GM12878 (cell line): ENCODE results near the gene TTC38. TPM values are rescaled to one million over a fixed set of nuclear protein-coding genes. Genes with fewer than 3 reads are reported as not detected.
"Not testable (repeated sequence)": the region's sequence is repeated elsewhere in the genome, so short reads cannot be mapped to it uniquely, and the experiment has no call there.

Experiments used
- ATAC-seq: fragments of 200-7000 bp; cut with Tn5 transposase; 3 replicates; pipeline ENCODE4 v1.9.1; 2020; ENCODE audit warnings: mild to moderate bottlenecking, moderate library complexity
- BruUV-seq: library from RNA; stranded (reverse); fragments of 400-500 nt; replicated peaks from 2 replicates; lab custom pipeline; 2021; lab: Mats Ljungman, UMichigan
- CTCF ChIA-PET: fragments of 300-600 bp; sonication (Branson Sonifier 250); formaldehyde crosslinking; extraction: SDS; loops from one replicate; lab custom pipeline; 2021; ENCODE audit warnings: inconsistent platforms; lab: Yijun Ruan, JAX
- POLR2A ChIA-PET: fragments of 350-600 bp; formaldehyde crosslinking; extraction: SDS; loops from one replicate; lab custom pipeline; 2021; ENCODE audit warnings: inconsistent platforms; lab: Charles Lee
- RAD21 ChIA-PET: fragments of 300-600 bp; sonication (Branson Sonifier 250); formaldehyde crosslinking; loops from one replicate; lab custom pipeline; 2023; ENCODE audit warnings: antibody characterized with exemption; ENCODE audit not compliant: unreplicated experiment; lab: Charles Lee
- SMC1A ChIA-PET: fragments of 300-600 bp; sonication (Branson Sonifier 250); formaldehyde crosslinking; loops from one replicate; lab custom pipeline; 2023; ENCODE audit not compliant: unreplicated experiment, uncharacterized antibody; lab: Charles Lee
- DNase-seq: peaks from one replicate; pipeline ENCODE4 v3.0.0-alpha.2; 2011; ENCODE audit warnings: low read depth, low spot score
- FAIRE-seq: peaks from 3 replicates; lab custom pipeline; 2011; peaks lifted over from hg19 to GRCh38; lab: Jason Lieb, UNC
- H2AFZ ChIP-seq: 2 replicates; pipeline ENCODE4 v1.6.0; 2011; ENCODE audit warnings: low read depth, low read length, control low read depth; ENCODE audit not compliant: control insufficient read depth
- H3K27ac ChIP-seq: 2 replicates; pipeline ENCODE4 v1.5.1; 2011; ENCODE audit warnings: control low read depth; ENCODE audit not compliant: control insufficient read depth, insufficient read depth
- H3K27me3 ChIP-seq, 2 experiments: replicated peaks in 1 of 2; 2 replicates each; pipeline versions ENCODE4 v1.6.0 to v1.6.1; 2011; ENCODE audit warnings: low read length in 1 of 2; ENCODE audit not compliant: control insufficient read depth in 2 of 2, insufficient read depth in 2 of 2
- H3K36me3 ChIP-seq, 2 experiments: 2 replicates each; pipeline ENCODE4 v1.5.1; 2011; ENCODE audit warnings: low read length in 1 of 2; ENCODE audit not compliant: control insufficient read depth in 2 of 2, insufficient read depth in 2 of 2
- H3K4me1 ChIP-seq: 2 replicates; pipeline ENCODE4 v1.6.1; 2011; ENCODE audit warnings: mild to moderate bottlenecking, low read length, moderate library complexity, mixed read lengths; ENCODE audit not compliant: control insufficient read depth, insufficient read depth
- H3K4me2 ChIP-seq: 2 replicates; pipeline ENCODE4 v1.6.0; 2011; ENCODE audit warnings: control low read depth; ENCODE audit not compliant: control insufficient read depth, insufficient read depth
- H3K4me3 ChIP-seq: fragments of 200-600 bp; sonication (generic); 2 replicates; pipeline ENCODE4 v1.5.1; 2016
- H3K79me2 ChIP-seq: 2 replicates; pipeline ENCODE4 v1.6.0; 2011; ENCODE audit warnings: low read length; ENCODE audit not compliant: control insufficient read depth, insufficient read depth
- H3K9ac ChIP-seq: 2 replicates; pipeline ENCODE4 v1.8.0; 2011; ENCODE audit warnings: low read length, control low read depth, mixed read lengths; ENCODE audit not compliant: control insufficient read depth, insufficient read depth
- H3K9me3 ChIP-seq: replicated peaks from 3 replicates; pipeline ENCODE4 v1.5.1; 2011; ENCODE audit warnings: mild to moderate bottlenecking, low read length; ENCODE audit not compliant: control insufficient read depth, insufficient read depth
- H4K20me1 ChIP-seq: 2 replicates; pipeline ENCODE4 v1.6.0; 2011; ENCODE audit not compliant: control insufficient read depth, insufficient read depth
- CHD2 ChIP-seq: IDR thresholded peaks from 2 replicates; pipeline ENCODE4 v1.6.1; 2011; ENCODE audit warnings: low read depth, low read length, improper control_type of control experiment, borderline replicate concordance
- HCFC1 ChIP-seq: fragments of 150-350 bp; IDR thresholded peaks from 2 replicates; pipeline ENCODE4 v1.6.1; 2014; ENCODE audit warnings: low read length
- NBN ChIP-seq: fragments of 450-650 bp; IDR thresholded peaks from 2 replicates; pipeline ENCODE4 v1.6.1; 2016
- RCOR1 ChIP-seq: conservative IDR thresholded peaks from 2 replicates; pipeline ENCODE4 v1.6.1; 2012; ENCODE audit warnings: low read depth, low read length, improper control_type of control experiment
- ZNF622 ChIP-seq: fragments of 450-650 bp; IDR thresholded peaks from 2 replicates; pipeline ENCODE4 v1.6.1; 2017; ENCODE audit warnings: mild to moderate bottlenecking, inconsistent platforms
- WGBS: methylation state at CpG from one replicate; pipeline ENCODE4 v1.1.6; 2016; ENCODE audit warnings: low lambda C conversion rate; ENCODE audit not compliant: insufficient replicate concordance, insufficient coverage; ENCODE audit errors: missing lambda C conversion rate; 5-methylcytosine and 5-hydroxymethylcytosine counted together
- in situ Hi-C: fragments of 300-500 bp; cut with MboI; formaldehyde crosslinking; loops from 9 replicates; pipeline ENCODE4 v1.14.3; 2018; ENCODE audit warnings: mixed read lengths
- intact Hi-C: fragments of 100-400 bp; cut with micrococcal nuclease; formaldehyde crosslinking; loops from one replicate; pipeline ENCODE4 v1.14.2; 2022; ENCODE audit not compliant: unreplicated experiment
- polyA plus RNA-seq, 11 experiments: library from polyadenylated mRNA; depleted of rRNA in 4 of 11; unstranded in 6 of 11; stranded (reverse) in 5 of 11; fragments of >200 nt; fragmentation: Nextera tagmentation in 4 of 11; fragmentation: Illumina TruSeq in 1 of 11; extraction: Ambion mirVana in 4 of 11; extraction: Trizol in 1 of 11; gene quantifications; 1 replicate in 1 of 11; 2 replicates in 10 of 11; pipeline versions ENCODE4 v1.2.1 to v1.2.3, GENCODE V29; 2011 to 2016; ENCODE audit warnings: inconsistent platforms in 2 of 11, missing spikeins in 2 of 11, low read depth in 1 of 11
- total RNA-seq, 4 experiments: library from RNA; depleted of rRNA in 3 of 4; stranded (reverse); fragments of >200 nt in 3 of 4; fragmentation: Illumina TruSeq in 1 of 4; extraction: Trizol in 1 of 4; gene quantifications; 2 replicates each; pipeline versions ENCODE4 v1.2.1 to v1.2.3, GENCODE V29; 2013 to 2021
- TF ChIP-seq, protein P1 (sequence below): fragments of 450-650 bp; IDR thresholded peaks from 2 replicates; pipeline ENCODE4 v1.6.1; 2016; ENCODE audit warnings: mild to moderate bottlenecking, moderate library complexity, borderline replicate concordance
- TF ChIP-seq, protein P2 (sequence below): fragments of 450-650 bp; IDR thresholded peaks from 2 replicates; pipeline ENCODE4 v1.6.1; 2017; ENCODE audit warnings: borderline replicate concordance
- TF ChIP-seq, protein P3 (sequence below): IDR thresholded peaks from 2 replicates; pipeline ENCODE4 v1.6.1; 2012; ENCODE audit warnings: low read depth, low read length, improper control_type of control experiment

The TTC38 gene
- total and polyA plus RNA-seq, 10 of the 15 experiments (the other 5 are each of a cell fraction or from before 2014, with no cell fraction given), result 0.58 to 39.9 (median 13.0) TPM

DNA sequence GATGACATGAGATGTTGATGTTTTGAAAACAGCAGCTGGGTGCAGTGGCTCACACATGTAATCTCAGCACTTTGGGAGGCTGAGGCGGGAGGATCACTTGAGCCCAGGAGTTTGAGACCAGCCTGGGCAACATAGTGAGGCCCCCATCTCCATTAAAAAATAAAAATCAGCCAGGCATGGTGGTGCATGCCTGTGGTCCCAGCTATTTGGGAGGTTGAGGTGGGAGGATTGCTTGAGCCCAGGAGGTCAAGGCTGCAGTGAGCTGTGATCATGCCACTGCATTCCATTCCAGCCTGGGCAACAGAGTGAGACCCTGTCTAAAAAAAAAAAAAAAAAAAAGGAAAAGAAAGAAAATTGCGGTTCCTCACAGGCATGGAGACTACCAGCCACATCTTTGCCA lies 45.0 kb downstream of the TTC38 start:
- not testable (repeated sequence) for H3K4me1 ChIP-seq, H3K9me3 ChIP-seq, DNase-seq, H2AFZ ChIP-seq, ATAC-seq, H3K9ac ChIP-seq, H3K79me2 ChIP-seq, H3K27me3 ChIP-seq, H3K27ac ChIP-seq, H3K4me2 ChIP-seq, FAIRE-seq, BruUV-seq, H4K20me1 ChIP-seq, H3K4me3 ChIP-seq
- intact Hi-C loops (loop anchor here (10.0 kb wide), 1 partner anchor 318 kb away; no protein-coding TSS in a partner anchor), in situ Hi-C loops (loop anchor here (5.0 kb wide), 2 partner anchors 191 to 301 kb away; no protein-coding TSS in a partner anchor)
- ChIA-PET CTCF (interaction anchor here (1.2 to 1.8 kb wide), 3 partner anchors 8 to 192 kb away, joined by 4 to 8 read pairs (median 5); no protein-coding TSS in a partner anchor), POLR2A (interaction anchor here (0.7 kb wide), 1 partner anchor 14 kb away, joined by 5 read pairs; no protein-coding TSS in a partner anchor), SMC1A (interaction anchor here (0.6 to 1.5 kb wide), 2 partner anchors 16 to 191 kb away, joined by 3 to 4 read pairs; partner anchors contain the start of gene GTSE1), RAD21 (interaction anchor here (1.9 kb wide), 1 partner anchor 191 kb away, joined by 5 read pairs; no protein-coding TSS in a partner anchor)
- peaks cover 27% of the 10 kb centered on the region in 2 experiments for H3K36me3 ChIP-seq
- WGBS, result 100% methylated on average over 2 of the region's 2 CpGs

DNA sequence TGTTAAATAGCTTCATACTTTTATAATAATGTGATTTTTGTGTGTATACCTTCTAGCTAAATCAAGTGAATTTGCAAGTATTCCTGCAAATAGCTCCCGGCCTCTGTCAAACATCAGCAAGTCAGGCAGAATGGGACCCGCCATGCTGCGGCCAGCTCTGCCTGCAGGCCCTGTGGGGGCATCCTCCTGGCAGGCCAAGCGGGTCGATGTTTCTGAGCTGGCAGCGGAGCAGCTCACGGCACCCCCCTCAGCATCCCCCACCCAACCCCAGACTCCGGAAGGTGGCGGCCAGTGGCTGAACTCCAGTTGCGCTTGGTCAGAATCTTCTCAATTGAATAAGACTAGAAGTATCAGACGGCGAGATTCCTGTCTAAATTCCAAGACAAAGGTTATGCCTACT lies 48.2 kb downstream of the TTC38 start:
- BruUV-seq, result no TSS peak
- TF ChIP-seq CHD2 (no peak), HCFC1 (no peak), NBN (no peak), RCOR1 (no peak), ZNF622 (no peak)
- TF ChIP-seq, protein P1, sequence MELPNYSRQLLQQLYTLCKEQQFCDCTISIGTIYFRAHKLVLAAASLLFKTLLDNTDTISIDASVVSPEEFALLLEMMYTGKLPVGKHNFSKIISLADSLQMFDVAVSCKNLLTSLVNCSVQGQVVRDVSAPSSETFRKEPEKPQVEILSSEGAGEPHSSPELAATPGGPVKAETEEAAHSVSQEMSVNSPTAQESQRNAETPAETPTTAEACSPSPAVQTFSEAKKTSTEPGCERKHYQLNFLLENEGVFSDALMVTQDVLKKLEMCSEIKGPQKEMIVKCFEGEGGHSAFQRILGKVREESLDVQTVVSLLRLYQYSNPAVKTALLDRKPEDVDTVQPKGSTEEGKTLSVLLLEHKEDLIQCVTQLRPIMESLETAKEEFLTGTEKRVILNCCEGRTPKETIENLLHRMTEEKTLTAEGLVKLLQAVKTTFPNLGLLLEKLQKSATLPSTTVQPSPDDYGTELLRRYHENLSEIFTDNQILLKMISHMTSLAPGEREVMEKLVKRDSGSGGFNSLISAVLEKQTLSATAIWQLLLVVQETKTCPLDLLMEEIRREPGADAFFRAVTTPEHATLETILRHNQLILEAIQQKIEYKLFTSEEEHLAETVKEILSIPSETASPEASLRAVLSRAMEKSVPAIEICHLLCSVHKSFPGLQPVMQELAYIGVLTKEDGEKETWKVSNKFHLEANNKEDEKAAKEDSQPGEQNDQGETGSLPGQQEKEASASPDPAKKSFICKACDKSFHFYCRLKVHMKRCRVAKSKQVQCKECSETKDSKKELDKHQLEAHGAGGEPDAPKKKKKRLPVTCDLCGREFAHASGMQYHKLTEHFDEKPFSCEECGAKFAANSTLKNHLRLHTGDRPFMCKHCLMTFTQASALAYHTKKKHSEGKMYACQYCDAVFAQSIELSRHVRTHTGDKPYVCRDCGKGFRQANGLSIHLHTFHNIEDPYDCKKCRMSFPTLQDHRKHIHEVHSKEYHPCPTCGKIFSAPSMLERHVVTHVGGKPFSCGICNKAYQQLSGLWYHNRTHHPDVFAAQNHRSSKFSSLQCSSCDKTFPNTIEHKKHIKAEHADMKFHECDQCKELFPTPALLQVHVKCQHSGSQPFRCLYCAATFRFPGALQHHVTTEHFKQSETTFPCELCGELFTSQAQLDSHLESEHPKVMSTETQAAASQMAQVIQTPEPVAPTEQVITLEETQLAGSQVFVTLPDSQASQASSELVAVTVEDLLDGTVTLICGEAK, result no peak
- TF ChIP-seq, protein P2, sequence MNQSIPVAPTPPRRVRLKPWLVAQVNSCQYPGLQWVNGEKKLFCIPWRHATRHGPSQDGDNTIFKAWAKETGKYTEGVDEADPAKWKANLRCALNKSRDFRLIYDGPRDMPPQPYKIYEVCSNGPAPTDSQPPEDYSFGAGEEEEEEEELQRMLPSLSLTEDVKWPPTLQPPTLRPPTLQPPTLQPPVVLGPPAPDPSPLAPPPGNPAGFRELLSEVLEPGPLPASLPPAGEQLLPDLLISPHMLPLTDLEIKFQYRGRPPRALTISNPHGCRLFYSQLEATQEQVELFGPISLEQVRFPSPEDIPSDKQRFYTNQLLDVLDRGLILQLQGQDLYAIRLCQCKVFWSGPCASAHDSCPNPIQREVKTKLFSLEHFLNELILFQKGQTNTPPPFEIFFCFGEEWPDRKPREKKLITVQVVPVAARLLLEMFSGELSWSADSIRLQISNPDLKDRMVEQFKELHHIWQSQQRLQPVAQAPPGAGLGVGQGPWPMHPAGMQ, result no peak
- TF ChIP-seq, protein P3, sequence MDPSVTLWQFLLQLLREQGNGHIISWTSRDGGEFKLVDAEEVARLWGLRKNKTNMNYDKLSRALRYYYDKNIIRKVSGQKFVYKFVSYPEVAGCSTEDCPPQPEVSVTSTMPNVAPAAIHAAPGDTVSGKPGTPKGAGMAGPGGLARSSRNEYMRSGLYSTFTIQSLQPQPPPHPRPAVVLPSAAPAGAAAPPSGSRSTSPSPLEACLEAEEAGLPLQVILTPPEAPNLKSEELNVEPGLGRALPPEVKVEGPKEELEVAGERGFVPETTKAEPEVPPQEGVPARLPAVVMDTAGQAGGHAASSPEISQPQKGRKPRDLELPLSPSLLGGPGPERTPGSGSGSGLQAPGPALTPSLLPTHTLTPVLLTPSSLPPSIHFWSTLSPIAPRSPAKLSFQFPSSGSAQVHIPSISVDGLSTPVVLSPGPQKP, result no peak

More for the DNA sequence above, 48.2 kb downstream of the TTC38 start:
- no peak overlapping the region for H3K9ac ChIP-seq
- WGBS, result 98% methylated on average over 11 of the region's 12 CpGs
- no peak overlapping the region for H3K4me2 ChIP-seq
- intact Hi-C loops, result loop anchor here (10.0 kb wide), 1 partner anchor 321 kb away; no protein-coding TSS in a partner anchor
- DNase-seq, result no peak
- ChIA-PET SMC1A (interaction anchor here (0.9 to 2.6 kb wide), 2 partner anchors 152 to 194 kb away, joined by 3 to 11 read pairs; no protein-coding TSS in a partner anchor), RAD21 (interaction anchor here (1.6 to 2.5 kb wide), 2 partner anchors 192 to 194 kb away, joined by 3 to 15 read pairs; no protein-coding TSS in a partner anchor), POLR2A (no interaction called here), CTCF (interaction anchor here (0.7 to 3.8 kb wide), 10 partner anchors 11 to 310 kb away, joined by 3 to 32 read pairs (median 3); no protein-coding TSS in a partner anchor)
- in situ Hi-C loops, result no loop called here
- H3K79me2 ChIP-seq, result no peaks in the 10 kb centered on the region
- ATAC-seq, result no peak
- no peaks in the 10 kb centered on the region for H3K4me1 ChIP-seq
- H3K36me3 ChIP-seq, result peaks cover 21 to 34% of the 10 kb centered on the region in 2 experiments; a peak in 3 of 4 replicates
- H3K4me3 ChIP-seq, result no peak overlapping the region
- FAIRE-seq, result no peak
- H3K9me3 ChIP-seq, result no peaks in the 10 kb centered on the region
- H4K20me1 ChIP-seq, result no peaks in the 10 kb centered on the region; the same call in 1 of the 2 replicates
- no peaks in the 10 kb centered on the region for H3K27me3 ChIP-seq
- no peak overlapping the region for H2AFZ ChIP-seq
- H3K27ac ChIP-seq, result no peak overlapping the region
